ENCODE results near the gene TOMM20.

GRCh38 chr1:235151033-235151432, 22.4 kb upstream of the TOMM20 start:
- TF ChIP-seq CTCF (IDR thresholded peaks at IDR 0.05) (no peak), POLR2AphosphoS5 (IDR thresholded peaks at IDR 0.05) (no peak)

Data from breast epithelium (tissue), 3 donors.